HuH-7.5 (cell line): ENCODE data around the gene SLC2A4.
A peak's percentile ranks its signal among the peaks of the same experiment; 100 is the strongest.
"Not testable (repeated sequence)": the region's sequence is repeated elsewhere in the genome, so short reads cannot be mapped to it uniquely, and the experiment has no call there.

ENCODE experiments used
- DNase-seq: peaks from one replicate; pipeline ENCODE4 v3.0.0; 2011; ENCODE audit warnings: low spot score

Gene SLC2A4

GRCh38 chr17:7281074-7281952, at the start of gene SLC2A4:
Gene SLC2A4, plus strand, starts transcription at chr17:7281718. Its CDS starts 217 bp downstream, at chr17:7281935.
- peak; percentile 96 for DNase-seq

GRCh38 chr17:7232114-7232513, 49.4 kb upstream of the SLC2A4 start:
- no peak for DNase-seq

DNA sequence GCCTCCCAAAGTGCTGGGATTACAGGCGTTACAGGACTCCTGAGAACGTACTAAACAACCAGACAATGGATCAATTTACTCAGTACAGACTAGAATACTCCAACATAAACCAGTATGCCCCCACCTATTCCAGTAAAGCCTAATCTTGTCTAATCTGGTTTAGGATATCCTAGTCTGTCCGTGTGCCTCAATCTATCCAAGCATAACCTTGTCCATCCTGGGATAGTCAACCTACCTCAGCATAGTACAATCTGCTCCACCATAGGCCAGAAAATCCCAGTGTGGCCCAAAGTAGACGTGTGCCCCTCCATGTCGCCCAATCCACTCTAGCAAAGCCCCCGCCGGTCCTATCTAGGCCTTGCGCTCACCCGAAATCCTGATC, 47.8 kb upstream of the SLC2A4 start:
- DNase-seq, result no peak

GRCh38 chr17:7234083-7234951, 47.2 kb upstream of the SLC2A4 start, which contains the start of gene DVL2:
Gene DVL2, minus strand, starts transcription at chr17:7234517. Its CDS starts 255 bp downstream, at chr17:7234262.
- DNase-seq, result peak; percentile 96

DNA sequence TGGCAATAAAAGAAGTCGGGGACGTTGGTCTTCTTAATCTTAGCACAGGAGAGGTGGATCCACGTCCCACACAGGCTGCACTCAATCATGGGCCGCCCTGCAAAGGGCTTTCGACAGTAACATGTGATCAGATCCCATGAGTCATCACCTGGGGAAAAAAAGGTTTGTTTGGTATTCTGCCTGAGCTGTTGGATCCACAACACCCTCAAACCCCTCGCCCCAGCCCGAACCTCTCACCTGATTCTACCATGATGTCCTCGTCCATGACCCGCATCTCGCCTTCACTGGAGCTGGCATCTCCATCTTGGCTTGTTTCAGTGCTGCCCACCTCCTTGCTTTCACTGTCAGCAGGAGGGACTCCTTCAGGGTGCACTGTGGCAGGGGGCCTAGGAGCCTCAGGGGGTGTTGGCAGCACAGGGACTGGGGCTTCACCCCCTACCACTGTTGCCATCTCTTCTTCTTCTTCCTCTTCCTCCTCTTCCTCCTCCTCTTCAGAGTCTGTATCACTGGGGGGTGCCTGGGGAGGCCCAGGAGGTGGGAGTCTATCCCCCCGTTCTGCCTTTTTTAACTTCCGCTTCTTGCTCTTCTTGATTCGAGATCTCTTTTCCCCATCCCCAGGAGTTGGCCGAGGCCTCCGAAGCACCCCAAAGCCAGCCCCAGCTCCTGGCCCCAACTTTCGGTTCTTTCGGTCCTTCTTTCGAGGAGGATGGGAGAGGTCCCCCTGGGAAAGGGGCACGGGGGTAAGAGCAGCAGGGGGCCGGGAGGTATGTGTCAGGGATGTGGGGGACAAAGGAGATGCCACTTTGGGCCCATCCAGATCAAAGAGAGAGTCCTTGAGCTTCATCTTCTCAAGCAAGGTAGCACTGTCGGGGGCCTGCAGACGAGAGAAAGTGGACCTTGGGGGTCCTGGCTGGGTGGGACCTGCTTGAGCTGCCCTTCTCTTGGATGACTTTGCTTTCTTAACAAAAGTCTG, 45.5 kb upstream of the SLC2A4 start:
- DNase-seq, result no peak

GRCh38 chr17:7236808-7237207, 44.7 kb upstream of the SLC2A4 start:
- DNase-seq, result no peak

DNA sequence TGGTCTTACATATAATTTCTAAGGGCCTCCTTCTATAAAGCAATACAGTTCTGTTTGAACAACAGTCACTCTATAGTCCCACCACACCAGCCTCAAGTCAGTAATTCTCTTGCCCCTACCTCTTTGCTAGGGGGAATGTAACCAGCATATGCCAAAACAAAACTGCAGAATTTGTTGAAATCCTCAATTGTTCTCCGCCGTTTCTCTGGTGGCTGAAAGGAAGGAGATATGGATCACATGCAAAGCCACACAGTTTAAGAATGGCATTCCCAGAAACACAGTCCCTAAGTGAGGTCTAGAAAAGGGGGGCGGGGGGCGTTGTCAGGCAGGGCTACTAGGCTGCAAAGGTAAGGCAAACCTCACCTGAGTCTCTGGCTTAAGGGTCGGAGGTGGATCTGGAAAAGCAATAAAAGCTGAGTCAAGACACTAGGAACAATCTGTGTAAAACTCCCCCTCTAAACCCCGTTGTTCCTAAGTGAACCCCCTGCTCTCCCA, 44.2 kb upstream of the SLC2A4 start:
- DNase-seq, result no peak

- peak; percentile 78 for DNase-seq
These were observed 43.6 kb upstream of the SLC2A4 start for GRCh38 chr17:7237761-7238419.

GRCh38 chr17:7238420-7239090, 43.0 kb upstream of the SLC2A4 start:
- DNase-seq, result no peak

DNA sequence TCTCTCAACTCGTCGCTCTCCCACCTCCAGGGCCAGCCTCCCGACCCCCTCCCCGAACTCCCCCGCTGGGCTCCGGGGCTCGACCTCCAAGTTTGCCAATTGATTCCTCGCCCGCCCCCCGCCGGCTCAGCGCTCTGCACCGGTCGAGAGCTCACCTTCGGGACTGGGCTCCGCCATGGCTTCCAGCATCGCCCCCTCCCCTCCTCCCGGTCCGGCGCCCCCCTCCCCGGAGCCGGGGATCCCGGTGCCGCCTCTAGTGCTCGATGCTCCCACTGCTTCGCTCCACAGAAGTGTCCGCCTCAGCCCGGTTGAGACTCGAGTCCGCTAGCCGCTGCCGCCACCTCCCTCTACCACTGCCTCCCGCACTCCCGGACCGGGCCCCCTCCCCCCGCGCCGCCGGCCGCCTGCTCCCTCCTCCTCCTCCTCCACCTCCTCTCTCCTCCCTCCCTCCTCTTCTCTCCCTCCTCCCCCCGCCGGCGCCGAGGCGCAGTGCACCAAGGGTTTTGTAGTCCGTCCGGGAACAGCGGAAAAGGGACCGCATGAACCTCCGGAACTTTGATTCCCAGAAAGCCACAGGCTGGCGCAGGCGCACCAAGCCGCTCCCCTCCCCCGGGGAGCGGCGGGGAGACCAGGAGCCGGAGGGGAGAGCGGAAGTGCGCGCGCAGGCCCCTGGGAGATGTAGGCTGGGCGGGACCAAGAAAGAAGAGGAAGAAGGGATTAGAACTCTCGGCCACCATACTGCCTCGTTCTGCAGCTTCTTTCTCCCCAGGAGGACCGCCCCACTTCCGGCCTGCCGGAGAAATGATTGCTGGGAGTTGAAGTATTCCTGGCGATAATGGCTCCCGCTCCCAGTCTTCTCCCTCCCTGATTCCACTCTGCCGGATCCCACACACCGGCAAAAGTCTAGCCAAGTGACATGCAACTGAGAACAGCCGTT, 42.2 kb upstream of the SLC2A4 start, which contains the start of gene PHF23:
Gene PHF23, minus strand, starts transcription at position 367 of the 937 bp plus-strand sequence. Its CDS starts 178 bp downstream, at position 189.
- DNase-seq, result peak; percentile 97

DNA sequence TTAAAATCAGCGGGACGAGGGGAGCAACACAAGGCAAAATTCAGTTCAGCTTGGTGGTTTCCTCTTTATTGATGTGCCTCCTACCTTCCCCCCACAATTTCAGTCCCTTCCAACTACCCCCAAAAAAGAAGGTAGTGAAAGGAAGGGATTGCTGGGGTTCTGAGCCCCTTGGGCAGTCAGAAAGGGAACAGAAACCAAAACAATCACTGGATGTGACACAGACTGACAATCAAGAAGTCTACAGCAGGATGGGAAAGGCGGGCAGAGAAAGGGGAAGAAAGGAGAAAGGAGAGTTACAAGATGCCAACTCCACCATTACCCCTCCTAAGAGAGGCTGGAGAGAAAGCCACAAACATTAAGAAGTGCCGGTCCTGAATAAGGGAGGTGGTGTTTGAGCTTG, 41.1 kb upstream of the SLC2A4 start:
- DNase-seq, result no peak

GRCh38 chr17:7241090-7241733, 40.3 kb upstream of the SLC2A4 start:
- DNase-seq, result no peak

GRCh38 chr17:7241783-7242716, 39.5 kb upstream of the SLC2A4 start, which contains the start of gene GABARAP:
Gene GABARAP, minus strand, starts transcription at chr17:7242449. Its CDS starts 119 bp downstream, at chr17:7242330.
- DNase-seq, result peak; percentile 64

DNA sequence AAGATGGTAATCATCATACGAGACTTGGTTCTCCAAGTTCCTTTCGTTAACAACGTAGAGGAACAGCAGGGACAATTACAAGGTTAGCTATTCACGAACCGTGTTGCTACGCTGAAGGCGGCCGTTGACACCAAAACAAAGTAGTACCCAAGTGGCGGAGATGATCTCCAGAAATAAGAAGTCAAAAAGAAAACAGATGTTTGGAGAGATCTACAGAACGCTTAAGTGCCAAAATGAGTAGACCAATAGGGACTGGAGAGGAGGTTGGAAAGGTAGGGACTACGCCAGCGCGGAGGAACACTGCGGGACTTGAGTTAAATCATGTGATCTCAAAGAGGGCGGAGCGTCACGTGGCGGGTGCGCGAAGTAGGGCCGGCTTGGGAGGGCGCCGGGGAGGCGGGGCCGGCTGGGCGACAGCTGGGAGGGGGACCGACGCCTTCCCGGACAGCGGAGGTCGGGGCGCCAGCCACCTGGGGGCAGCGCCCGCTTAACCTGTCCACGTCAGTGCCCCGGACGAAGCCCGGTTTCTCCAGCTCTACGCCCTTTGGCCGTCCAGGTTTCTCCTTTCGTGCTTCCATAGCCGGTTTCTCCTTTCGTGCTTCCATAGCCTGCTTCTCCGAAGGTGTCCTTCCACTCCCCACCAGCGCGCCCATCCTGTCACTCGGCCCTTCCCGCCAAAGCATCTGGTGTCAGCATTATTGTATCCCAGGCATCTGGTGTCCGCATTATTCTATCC, 38.6 kb upstream of the SLC2A4 start:
- peak; percentile 86 for DNase-seq

GRCh38 chr17:7243453-7243729, 38.1 kb upstream of the SLC2A4 start:
- no peak for DNase-seq

DNA sequence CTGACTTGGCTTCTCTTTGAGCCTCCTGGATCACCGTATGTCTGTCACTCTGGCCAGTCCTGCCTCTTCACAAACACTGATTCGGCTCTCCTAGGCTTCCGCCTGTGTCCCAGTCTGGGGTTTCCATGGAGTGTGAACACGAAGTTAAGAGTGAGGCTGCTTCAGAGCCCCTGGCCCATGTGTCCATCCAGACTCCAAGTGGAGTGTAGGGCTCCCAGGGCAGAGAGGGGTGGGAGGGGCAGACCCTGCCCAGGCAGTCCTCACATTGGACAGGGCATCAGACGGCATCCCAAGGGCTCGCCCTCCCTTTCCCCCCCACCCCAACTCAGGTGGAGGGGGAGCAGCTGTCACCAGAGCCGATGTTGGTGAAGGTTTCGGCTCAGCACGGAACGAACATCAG, 37.7 kb upstream of the SLC2A4 start:
- DNase-seq, result not testable (repeated sequence)

DNA sequence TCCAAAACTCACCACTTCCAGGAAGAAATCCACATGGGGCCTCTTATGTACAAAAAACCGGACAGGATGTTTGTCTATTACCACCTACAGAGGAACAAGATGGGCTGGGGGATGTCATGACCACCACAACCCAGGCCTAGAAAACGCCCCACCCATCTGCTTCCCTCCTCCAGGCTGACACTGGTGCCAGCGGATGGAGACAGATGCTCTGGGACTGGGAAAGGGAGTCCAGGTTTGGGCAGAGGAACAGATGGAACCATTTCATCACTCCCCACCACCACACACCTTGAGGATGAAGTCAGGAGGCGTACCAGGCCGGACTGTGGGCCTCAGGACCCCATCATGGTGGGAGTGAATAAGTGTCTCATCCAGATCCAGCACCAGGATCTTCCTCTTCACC, 34.7 kb upstream of the SLC2A4 start:
- DNase-seq, result no peak
